ENCODE results near the gene YTHDF1. TPM values are rescaled to one million over a fixed set of nuclear protein-coding genes. Genes with fewer than 3 reads are reported as not detected.

The YTHDF1 gene
- total and polyA plus RNA-seq, 2 of the 4 experiments (the other 2 are of a cell fraction), result 10.9 to 22.6 TPM

DNA sequence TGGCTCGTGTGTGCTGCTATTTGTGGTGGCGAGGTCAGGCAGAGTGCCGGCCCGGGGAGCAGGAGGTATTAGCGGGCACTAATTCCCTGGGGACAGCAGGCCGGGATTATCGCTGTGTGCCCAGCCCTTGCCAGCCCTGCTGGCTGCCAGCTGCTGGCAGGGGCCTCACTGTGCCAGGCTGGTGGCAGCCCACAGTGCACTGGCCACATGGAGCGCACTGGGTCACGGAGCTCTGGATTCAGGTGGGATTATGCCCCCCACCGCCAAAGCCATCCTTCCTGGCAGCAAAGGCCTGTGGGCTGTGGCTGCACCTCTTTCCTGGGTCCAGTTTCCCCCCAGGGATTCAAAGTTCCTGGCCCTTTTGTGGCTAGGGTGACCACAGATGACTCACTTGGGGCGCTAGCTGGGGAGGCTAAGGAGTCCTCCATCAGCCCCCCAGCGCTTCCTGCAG is 59.7 kb downstream of the YTHDF1 start:
- no peaks in the 10 kb centered on the region for H3K9me3 ChIP-seq (ENCODE audit: control insufficient read depth, insufficient read depth, low read length)
- no peak overlapping the region for H4K91ac ChIP-seq (ENCODE audit: insufficient read depth, low read depth, low read length)
- intact Hi-C loops (cut with micrococcal nuclease), result no loop called here
- CTCF ChIA-PET, result no interaction called here
- H3K36me3 ChIP-seq (ENCODE audit: control insufficient read depth, insufficient read depth, low read length), result no peaks in the 10 kb centered on the region
- no peak overlapping the region for H2BK5ac ChIP-seq (ENCODE audit: low read depth, low read length, poor library complexity, severe bottlenecking)
- DNase-seq (no peak), ATAC-seq (ENCODE audit: low read depth) (no peak)
- no peaks in the 10 kb centered on the region for H4K20me1 ChIP-seq (ENCODE audit: insufficient read depth, low read length)
- no peak overlapping the region for H3K9ac ChIP-seq (ENCODE audit: low read depth, low read length)
- H3K27ac ChIP-seq (ENCODE audit: insufficient read depth, low read length), result no peak overlapping the region
- H3K14ac ChIP-seq (replicated peaks; ENCODE audit: low read depth, low read length), result no peak overlapping the region
- no peak overlapping the region for H2AK9ac ChIP-seq (replicated peaks; ENCODE audit: low read depth, low read length, poor library complexity)
- no peak overlapping the region for H2BK20ac ChIP-seq (ENCODE audit: low read depth, low read length)
- no peak overlapping the region for H2BK120ac ChIP-seq (ENCODE audit: low read depth, low read length)
- POLR2A ChIA-PET (ENCODE audit: unreplicated experiment), result no interaction called here
- in situ Hi-C loops (cut with MboI; ENCODE audit: low sequenced_read_pairs), result no loop called here
- H3K4me3 ChIP-seq (ENCODE audit: insufficient read depth, low read depth, low read length), result no peak overlapping the region
- no peaks in the 10 kb centered on the region for H3K9me1 ChIP-seq (ENCODE audit: insufficient read depth, low read length)
- dilution Hi-C loops (cut with HindIII; ENCODE audit: low sequenced_read_pairs, unreplicated experiment), result no loop called here
- no peak overlapping the region for H4K5ac ChIP-seq (ENCODE audit: low read depth, low read length)
- no peak overlapping the region for H4K8ac ChIP-seq (ENCODE audit: low read depth in 2 of 2, low read length in 2 of 2)
- WGBS, 2 experiments (ENCODE audit: extremely low coverage in 2 of 2, insufficient read length in 1 of 2), result 75% methylated on average over 8 of the region's 12 CpGs; no CpG with 5 or more reads in 1 of the 2 experiments
- H3K4ac ChIP-seq (ENCODE audit: low read depth, low read length), result no peak overlapping the region
- H3K27me3 ChIP-seq (ENCODE audit: control insufficient read depth, insufficient read depth, low read length), result peaks cover 46% of the 10 kb centered on the region
- TF ChIP-seq RFX5 (IDR thresholded peaks at IDR 0.05; ENCODE audit: low read depth, low read length) (no peak), MXI1 (IDR thresholded peaks at IDR 0.05; ENCODE audit: borderline replicate concordance, low read depth, low read length) (no peak), SMC3 (IDR thresholded peaks at IDR 0.05; ENCODE audit: low read depth, low read length) (no peak), FOS (IDR thresholded peaks at IDR 0.05; ENCODE audit: low read depth, low read length) (no peak), BHLHE40 (IDR thresholded peaks at IDR 0.05; ENCODE audit: low read depth, low read length) (no peak), USF2 (IDR thresholded peaks at IDR 0.05; ENCODE audit: low read depth, low read length) (no peak), CEBPB (IDR thresholded peaks at IDR 0.05; ENCODE audit: low read depth, low read length) (no peak), MAZ (IDR thresholded peaks at IDR 0.05; ENCODE audit: borderline replicate concordance, low read depth, low read length) (no peak), NFE2L2 (IDR thresholded peaks at IDR 0.05; ENCODE audit: low read depth, low read length) (no peak), MAFK (IDR thresholded peaks at IDR 0.05; ENCODE audit: low read depth, low read length) (no peak), POLR2A (IDR thresholded peaks at IDR 0.05; ENCODE audit: low read depth, low read length) (no peak), RCOR1 (IDR thresholded peaks at IDR 0.05; ENCODE audit: insufficient replicate concordance, low read length) (no peak), CHD1 (IDR thresholded peaks at IDR 0.05; ENCODE audit: low read depth, low read length) (no peak), RAD21 (IDR thresholded peaks at IDR 0.05; ENCODE audit: low read length) (no peak)
- TF ChIP-seq, protein P1, sequence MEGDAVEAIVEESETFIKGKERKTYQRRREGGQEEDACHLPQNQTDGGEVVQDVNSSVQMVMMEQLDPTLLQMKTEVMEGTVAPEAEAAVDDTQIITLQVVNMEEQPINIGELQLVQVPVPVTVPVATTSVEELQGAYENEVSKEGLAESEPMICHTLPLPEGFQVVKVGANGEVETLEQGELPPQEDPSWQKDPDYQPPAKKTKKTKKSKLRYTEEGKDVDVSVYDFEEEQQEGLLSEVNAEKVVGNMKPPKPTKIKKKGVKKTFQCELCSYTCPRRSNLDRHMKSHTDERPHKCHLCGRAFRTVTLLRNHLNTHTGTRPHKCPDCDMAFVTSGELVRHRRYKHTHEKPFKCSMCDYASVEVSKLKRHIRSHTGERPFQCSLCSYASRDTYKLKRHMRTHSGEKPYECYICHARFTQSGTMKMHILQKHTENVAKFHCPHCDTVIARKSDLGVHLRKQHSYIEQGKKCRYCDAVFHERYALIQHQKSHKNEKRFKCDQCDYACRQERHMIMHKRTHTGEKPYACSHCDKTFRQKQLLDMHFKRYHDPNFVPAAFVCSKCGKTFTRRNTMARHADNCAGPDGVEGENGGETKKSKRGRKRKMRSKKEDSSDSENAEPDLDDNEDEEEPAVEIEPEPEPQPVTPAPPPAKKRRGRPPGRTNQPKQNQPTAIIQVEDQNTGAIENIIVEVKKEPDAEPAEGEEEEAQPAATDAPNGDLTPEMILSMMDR (conservative IDR thresholded peaks at IDR 0.05; ENCODE audit: low read depth, low read length), result no peak
- TF ChIP-seq, protein P2, sequence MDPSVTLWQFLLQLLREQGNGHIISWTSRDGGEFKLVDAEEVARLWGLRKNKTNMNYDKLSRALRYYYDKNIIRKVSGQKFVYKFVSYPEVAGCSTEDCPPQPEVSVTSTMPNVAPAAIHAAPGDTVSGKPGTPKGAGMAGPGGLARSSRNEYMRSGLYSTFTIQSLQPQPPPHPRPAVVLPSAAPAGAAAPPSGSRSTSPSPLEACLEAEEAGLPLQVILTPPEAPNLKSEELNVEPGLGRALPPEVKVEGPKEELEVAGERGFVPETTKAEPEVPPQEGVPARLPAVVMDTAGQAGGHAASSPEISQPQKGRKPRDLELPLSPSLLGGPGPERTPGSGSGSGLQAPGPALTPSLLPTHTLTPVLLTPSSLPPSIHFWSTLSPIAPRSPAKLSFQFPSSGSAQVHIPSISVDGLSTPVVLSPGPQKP (IDR thresholded peaks at IDR 0.05; ENCODE audit: borderline replicate concordance, low read depth, low read length), result no peak
- H2AK5ac ChIP-seq (ENCODE audit: low read depth, low read length), result no peak overlapping the region
- no peak overlapping the region for H3K56ac ChIP-seq (ENCODE audit: extremely low read depth, insufficient read depth, low read length)
- H3K23ac ChIP-seq (ENCODE audit: low read depth, low read length), result no peak overlapping the region
- no TSS peak for BruUV-seq (replicated peaks)
- H2BK15ac ChIP-seq (ENCODE audit: low read depth, low read length), result no peak overlapping the region
- no peak overlapping the region for H3K4me2 ChIP-seq (ENCODE audit: low read depth, low read length)
- H3K4me1 ChIP-seq (ENCODE audit: control insufficient read depth, insufficient read depth, low read length), result no peaks in the 10 kb centered on the region
- no peaks in the 10 kb centered on the region for H3K79me1 ChIP-seq (ENCODE audit: low read depth in 1 of 2, low read length in 2 of 2)
- no peak overlapping the region for H2AFZ ChIP-seq (replicated peaks; ENCODE audit: low read length, poor library complexity)
- H3K18ac ChIP-seq (ENCODE audit: low read depth, low read length), result no peak overlapping the region
